Left forelimb (tissue), 1 donor: ENCODE measurements around the gene SLC66A2.

Source experiments
- DNase-seq: peaks from one replicate; pipeline ENCODE4 v3.0.0-alpha.2; 2018; ENCODE audit warnings: low spot score

The SLC66A2 gene

GRCh38 chr18:79935925-79936324 is 15.5 kb downstream of the SLC66A2 start:
- peak; percentile 12 for DNase-seq

- DNase-seq = peak; percentile 4
Observed at GRCh38 chr18:79935499-79935898, 16.0 kb downstream of the SLC66A2 start.

- DNase-seq = peak; percentile 41
Observed at GRCh38 chr18:79935098-79935480, 16.4 kb downstream of the SLC66A2 start.

DNA sequence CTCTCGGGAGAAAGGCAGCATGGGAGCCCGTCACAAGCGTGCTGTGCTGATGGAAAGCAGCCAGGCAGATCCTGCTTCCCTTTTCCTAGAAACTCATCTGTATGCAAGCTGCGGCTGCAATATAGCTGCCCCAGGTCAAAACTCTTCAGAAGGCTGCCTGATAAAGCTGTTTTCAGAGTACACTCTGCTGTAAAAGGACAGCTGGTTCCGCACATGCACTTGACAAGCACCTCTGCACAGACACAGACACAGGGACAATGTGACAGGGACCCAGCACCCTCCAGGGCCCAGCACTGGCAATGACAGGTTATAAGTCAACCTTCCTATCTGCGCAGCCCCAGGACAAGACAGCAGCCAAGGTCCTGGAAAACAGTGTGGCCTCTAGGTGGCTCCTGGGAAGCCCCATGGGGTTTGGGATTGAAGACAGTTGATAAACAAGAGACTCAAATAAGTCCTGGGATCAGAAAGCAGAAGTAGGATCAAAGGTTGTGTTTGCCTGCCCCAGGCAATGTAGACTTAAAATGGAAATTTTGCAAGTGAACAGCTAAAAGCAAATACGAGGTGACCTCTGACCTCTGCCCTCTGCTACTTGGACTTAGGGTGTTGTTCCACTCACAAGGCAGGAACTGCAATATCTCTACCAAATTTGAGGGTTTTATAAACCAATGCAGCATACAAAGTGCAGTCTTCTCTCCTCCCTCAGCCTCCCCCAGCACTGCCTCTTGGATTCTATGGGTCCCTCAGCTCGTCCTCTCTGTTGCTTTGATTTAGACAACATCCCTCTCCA is 16.9 kb downstream of the SLC66A2 start:
- peak; percentile 51 for DNase-seq

- peak; percentile 46 for DNase-seq
Observed at GRCh38 chr18:79933765-79934164, 17.7 kb downstream of the SLC66A2 start.

- DNase-seq = no peak
Observed at GRCh38 chr18:79932907-79933306, 18.5 kb downstream of the SLC66A2 start.

DNA sequence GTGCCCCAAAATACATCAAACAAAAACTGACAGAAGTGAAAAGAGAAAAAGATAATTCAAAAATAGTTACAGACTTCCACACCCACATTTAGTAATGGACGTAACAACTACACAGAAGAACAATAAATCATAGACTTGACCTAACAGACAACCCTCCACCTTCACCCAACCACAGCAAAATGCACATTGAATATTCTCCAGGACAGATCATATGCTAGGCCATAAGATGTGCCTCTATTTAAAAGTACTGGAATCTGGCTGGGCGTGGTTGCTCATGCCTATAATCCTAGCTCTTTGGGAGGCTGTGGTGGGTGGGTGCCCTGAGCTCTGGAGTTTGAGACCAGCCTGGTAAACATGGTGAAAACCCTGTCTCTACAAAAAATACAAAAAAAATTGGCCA is 20.0 kb downstream of the SLC66A2 start:
- peak; percentile 23 for DNase-seq

- no peak for DNase-seq
Observed at GRCh38 chr18:79930020-79930642, 21.3 kb downstream of the SLC66A2 start.

- peak; percentile 34 for DNase-seq
Observed at GRCh38 chr18:79928563-79928960, 22.9 kb downstream of the SLC66A2 start.

DNA sequence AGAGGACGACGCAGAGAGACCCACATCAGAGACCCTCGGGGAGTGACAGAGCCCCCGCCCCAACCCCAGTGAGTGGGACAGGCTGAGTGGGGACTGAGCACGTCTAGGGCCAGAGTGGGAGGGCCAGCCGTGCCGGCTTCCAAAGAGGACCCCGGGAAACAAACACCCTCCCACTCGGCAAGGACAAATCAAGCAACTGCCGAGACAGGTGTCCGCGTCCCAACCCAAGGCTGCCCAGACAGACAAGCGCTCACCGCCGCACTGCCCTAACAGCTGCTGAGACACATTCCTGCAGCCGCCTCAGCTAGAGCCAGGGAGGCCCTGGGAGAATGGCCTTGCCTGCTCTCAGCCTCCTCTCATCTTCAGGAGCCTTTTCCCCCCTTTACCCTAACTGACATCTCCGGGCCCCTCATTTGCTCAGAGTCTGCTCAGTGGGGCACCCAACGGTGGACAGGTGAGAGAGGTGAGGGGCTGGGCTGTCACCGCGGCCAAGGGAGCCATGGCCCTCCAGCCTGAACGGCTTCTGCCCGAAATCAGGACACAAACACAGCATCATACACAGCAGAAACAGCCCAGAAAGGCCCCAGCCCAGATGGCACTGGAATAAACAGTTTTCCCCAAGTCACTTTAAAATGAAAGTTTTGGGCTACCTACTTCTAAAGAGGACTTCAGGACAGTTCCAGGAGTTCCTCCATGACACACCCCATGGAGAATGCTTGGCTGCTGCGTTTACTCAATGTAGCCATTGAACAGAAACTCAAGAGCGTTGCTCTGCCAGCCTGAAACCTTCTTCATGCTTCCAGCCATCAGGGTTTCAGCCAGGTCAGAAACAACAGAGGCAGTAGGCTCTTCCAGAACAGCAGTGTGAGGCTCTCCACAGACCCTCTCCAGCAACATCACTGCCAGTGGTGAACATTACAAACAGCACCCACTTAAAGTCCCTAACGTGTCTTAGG is 23.6 kb downstream of the SLC66A2 start:
- DNase-seq = peak; percentile 65

GRCh38 chr18:79926715-79927606 is 24.5 kb downstream of the SLC66A2 start:
- DNase-seq = peak; percentile 17

GRCh38 chr18:79926306-79926705 is 25.1 kb downstream of the SLC66A2 start:
- no peak for DNase-seq

DNA sequence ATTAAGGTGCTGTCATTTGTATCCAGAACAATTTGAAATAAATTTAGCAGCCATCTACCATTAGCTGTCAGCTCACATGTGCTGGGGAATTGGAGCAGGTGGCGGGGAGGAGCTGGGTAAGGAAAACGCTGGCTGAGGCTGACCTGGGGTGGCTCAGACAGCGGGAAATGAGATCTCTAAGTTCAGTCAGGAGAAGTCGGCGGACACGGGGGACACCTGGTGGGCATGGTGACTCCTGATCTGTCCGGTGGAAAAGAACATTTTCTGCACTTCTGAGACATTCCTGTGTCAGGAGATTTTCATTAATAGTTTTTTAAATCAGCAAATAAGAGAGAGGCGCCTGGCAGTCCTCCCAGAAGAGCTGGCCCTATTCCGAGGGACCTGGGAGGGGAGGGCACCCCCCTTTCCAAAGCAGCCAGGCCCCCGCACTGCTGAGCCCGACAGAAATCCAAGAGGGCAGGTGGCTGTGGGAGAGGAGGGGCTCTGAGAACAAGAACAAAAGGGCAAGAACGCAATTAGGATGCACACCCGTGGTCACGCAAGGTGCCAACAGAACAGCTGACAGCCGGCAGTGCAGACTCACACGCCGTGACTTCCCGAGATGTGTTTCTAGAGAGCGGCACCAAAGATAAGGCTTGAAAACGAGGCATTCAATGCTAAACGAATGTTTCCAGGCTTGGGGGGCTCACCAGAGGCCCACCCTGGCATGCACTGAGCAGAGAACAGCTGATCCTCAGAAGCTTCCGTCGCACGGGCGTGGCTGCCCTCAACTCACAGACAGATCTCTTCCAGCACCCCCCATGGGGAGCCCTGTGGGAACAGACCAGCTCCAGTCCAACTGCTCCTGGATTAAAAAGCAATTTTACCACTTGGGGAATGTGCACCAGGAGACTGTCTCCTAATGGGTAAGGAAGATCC is 26.4 kb downstream of the SLC66A2 start:
- DNase-seq = peak; percentile 68

GRCh38 chr18:79923896-79924585 is 27.4 kb downstream of the SLC66A2 start:
- peak; percentile 44 for DNase-seq

DNA sequence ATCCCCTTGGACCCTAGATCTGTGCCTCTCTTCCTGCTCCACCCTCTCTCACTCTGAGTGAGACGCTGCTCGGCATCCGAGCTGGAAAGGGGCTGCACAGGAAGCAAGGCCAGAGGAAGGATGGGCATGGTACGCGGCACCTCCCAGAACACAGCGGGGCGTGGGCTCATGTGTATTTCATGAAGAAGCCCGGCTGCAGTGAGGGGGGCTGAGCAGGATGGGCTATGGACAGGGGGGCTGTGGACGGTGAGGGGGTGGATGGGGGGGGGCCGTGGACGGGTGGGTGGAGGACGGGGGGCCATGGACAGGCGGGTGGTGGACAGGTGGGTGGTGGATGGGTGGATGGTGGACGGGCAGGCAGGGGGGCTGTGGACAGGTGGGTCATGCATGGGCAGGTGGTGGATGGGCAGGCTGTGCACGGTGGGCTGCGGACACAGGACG is 28.5 kb downstream of the SLC66A2 start:
- peak; percentile 42 for DNase-seq

GRCh38 chr18:79921984-79922965 is 29.2 kb downstream of the SLC66A2 start:
- peak; percentile 37 for DNase-seq

- peak; percentile 63 for DNase-seq
Observed at GRCh38 chr18:79919089-79919488, 32.4 kb downstream of the SLC66A2 start.

- DNase-seq = peak; percentile 61
Observed at GRCh38 chr18:79918615-79919011, 32.8 kb downstream of the SLC66A2 start.
